NT2/D1 (cell line): Measurements from ENCODE around the gene SIAH1.
"Not testable (repeated sequence)": the region's sequence is repeated elsewhere in the genome, so short reads cannot be mapped to it uniquely, and the experiment has no call there.

Source experiments
- DNase-seq: peaks from one replicate; pipeline ENCODE4 v3.0.0-alpha.2; 2011; ENCODE audit warnings: low read depth, low spot score
- H3K27me3 ChIP-seq: 2 replicates; pipeline ENCODE4 v1.6.0; 2011; ENCODE audit warnings: mild to moderate bottlenecking; ENCODE audit not compliant: insufficient read length, insufficient read depth
- H3K36me3 ChIP-seq: 2 replicates; pipeline ENCODE4 v1.6.1; 2011; ENCODE audit warnings: mild to moderate bottlenecking, low read length, mixed read lengths; ENCODE audit not compliant: insufficient read depth, insufficient read length
- H3K4me1 ChIP-seq: 2 replicates; pipeline ENCODE4 v1.5.1; 2011; ENCODE audit not compliant: insufficient read depth, insufficient read length
- H3K4me3 ChIP-seq: 2 replicates; pipeline ENCODE4 v1.5.1; 2011; ENCODE audit warnings: low read depth; ENCODE audit not compliant: insufficient read length
- H3K9ac ChIP-seq: 2 replicates; pipeline ENCODE4 v1.6.0; 2011; ENCODE audit warnings: low read depth; ENCODE audit not compliant: insufficient read length
- H3K9me3 ChIP-seq: 2 replicates; pipeline ENCODE4 v1.5.1; 2011; ENCODE audit warnings: mild to moderate bottlenecking, low read length; ENCODE audit not compliant: insufficient read depth
- SUZ12 ChIP-seq: IDR thresholded peaks from 2 replicates; pipeline ENCODE4 v1.6.1; 2011; ENCODE audit not compliant: insufficient read length, insufficient read depth; ENCODE audit errors: extremely low read depth
- YY1 ChIP-seq: IDR thresholded peaks from 2 replicates; pipeline ENCODE4 v1.6.1; 2011; ENCODE audit not compliant: insufficient read length, insufficient read depth
- ZNF274 ChIP-seq: IDR thresholded peaks from 2 replicates; pipeline ENCODE4 v1.6.1; 2011; ENCODE audit warnings: mild to moderate bottlenecking, low read depth, low read length

SIAH1 gene

GRCh38 chr16:48321317-48322036, 63.7 kb downstream of the SIAH1 start:
- TF ChIP-seq ZNF274 (no peak), YY1 (no peak), SUZ12 (no peak)
- H3K9ac ChIP-seq, result no peak overlapping the region
- DNase-seq, result no peak

GRCh38 chr16:48318630-48319029, 66.6 kb downstream of the SIAH1 start:
- Histone ChIP-seq H3K9ac (no peak overlapping the region), H3K9me3 (peaks cover 4% of the 10 kb centered on the region; the same call in 1 of the 2 replicates)

More at GRCh38 chr16:48321317-48322036, 63.7 kb downstream of the SIAH1 start:
- no peaks in the 10 kb centered on the region for H3K36me3 ChIP-seq
- no peak overlapping the region for H3K4me3 ChIP-seq
- H3K4me1 ChIP-seq, result peaks cover 2% of the 10 kb centered on the region
- H3K9me3 ChIP-seq, result no peaks in the 10 kb centered on the region
- no peaks in the 10 kb centered on the region for H3K27me3 ChIP-seq

GRCh38 chr16:48317614-48318315, 67.4 kb downstream of the SIAH1 start:
- TF ChIP-seq ZNF274 (no peak), YY1 (no peak), SUZ12 (no peak)
- DNase-seq, result no peak

More at GRCh38 chr16:48318630-48319029, 66.6 kb downstream of the SIAH1 start:
- no peak overlapping the region for H3K4me3 ChIP-seq
- peak; percentile 90 for DNase-seq
- TF ChIP-seq YY1 (no peak), ZNF274 (no peak), SUZ12 (no peak)
- H3K4me1 ChIP-seq, result peaks cover 2% of the 10 kb centered on the region
- H3K27me3 ChIP-seq, result no peaks in the 10 kb centered on the region
- H3K36me3 ChIP-seq, result no peaks in the 10 kb centered on the region

GRCh38 chr16:48317026-48317425, 68.2 kb downstream of the SIAH1 start:
- peaks cover 2% of the 10 kb centered on the region for H3K4me1 ChIP-seq
- peaks cover 9% of the 10 kb centered on the region; the same call in 1 of the 2 replicates for H3K9me3 ChIP-seq
- TF ChIP-seq ZNF274, result no peak
- no peak for TF ChIP-seq SUZ12
- TF ChIP-seq YY1, result no peak
- DNase-seq, result no peak
- no peak overlapping the region for H3K9ac ChIP-seq
- H3K4me3 ChIP-seq, result no peak overlapping the region
- no peaks in the 10 kb centered on the region for H3K27me3 ChIP-seq
- H3K36me3 ChIP-seq, result no peaks in the 10 kb centered on the region

More at GRCh38 chr16:48317614-48318315, 67.4 kb downstream of the SIAH1 start:
- no peaks in the 10 kb centered on the region for H3K27me3 ChIP-seq
- no peaks in the 10 kb centered on the region for H3K36me3 ChIP-seq
- H3K4me3 ChIP-seq, result no peak overlapping the region
- H3K9me3 ChIP-seq, result peaks cover 9% of the 10 kb centered on the region; the same call in 1 of the 2 replicates
- H3K4me1 ChIP-seq, result peaks cover 2% of the 10 kb centered on the region
- H3K9ac ChIP-seq, result no peak overlapping the region

DNA sequence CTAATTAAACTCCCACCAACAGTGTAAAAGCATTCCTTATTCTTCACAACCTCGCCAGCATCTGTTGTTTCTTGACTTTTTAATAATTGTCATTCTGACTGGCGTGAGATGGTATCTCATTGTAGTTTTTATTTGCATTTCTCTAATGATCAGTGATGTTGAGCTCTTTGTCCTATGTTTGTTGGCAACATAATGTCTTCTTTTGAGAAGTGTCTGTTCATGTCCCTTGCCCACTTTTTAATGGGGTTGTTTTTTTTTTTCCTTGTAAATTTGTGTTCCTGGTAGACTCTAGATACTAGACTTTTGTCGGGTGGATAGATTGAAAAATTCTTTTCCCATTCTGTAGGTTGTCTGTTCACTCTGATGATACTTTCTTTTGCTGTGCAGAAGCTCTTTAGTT, 71.3 kb downstream of the SIAH1 start:
- H3K4me3 ChIP-seq, H3K36me3 ChIP-seq, H3K9ac ChIP-seq, H3K27me3 ChIP-seq, DNase-seq, H3K4me1 ChIP-seq: not testable (repeated sequence)
- H3K9me3 ChIP-seq, result peaks cover 30% of the 10 kb centered on the region; the same call in 1 of the 2 replicates

- Histone ChIP-seq H3K4me3 (no peak overlapping the region), H3K36me3 (peaks cover 10% of the 10 kb centered on the region), H3K9ac (no peak overlapping the region), H3K9me3 (peaks cover 30% of the 10 kb centered on the region; the same call in 1 of the 2 replicates), H3K27me3 (no peaks in the 10 kb centered on the region), H3K4me1 (no peaks in the 10 kb centered on the region)
- no peak for TF ChIP-seq YY1
- TF ChIP-seq ZNF274, result no peak
- TF ChIP-seq SUZ12, result no peak
- no peak for DNase-seq
Measured at GRCh38 chr16:48310908-48311641, 74.1 kb downstream of the SIAH1 start.
